Epithelial cell of proximal tubule (primary cell): ENCODE results near the gene MAGI1. TPM values are rescaled to one million over a fixed set of nuclear protein-coding genes. Genes with fewer than 3 reads are reported as not detected.

Experiments
- DNase-seq: peaks from one replicate; pipeline ENCODE4 v3.0.0-alpha.2; 2011; ENCODE audit warnings: low read depth
- H3K4me3 ChIP-seq: 2 replicates; pipeline ENCODE4 v1.5.1; 2011; ENCODE audit warnings: low read depth, mild to moderate bottlenecking, low read length
- total RNA-seq: library from RNA; depleted of rRNA; stranded (reverse); fragments of >200 nt; gene quantifications from 2 replicates; pipeline ENCODE4 v1.2.3, GENCODE V29; 2015
- TF ChIP-seq, protein P1 (sequence below): conservative IDR thresholded peaks from 2 replicates; pipeline ENCODE4 v1.5.1; 2012; ENCODE audit warnings: low read depth, mild to moderate bottlenecking, low read length

Gene MAGI1
- total RNA-seq, 1 donor from 2014 or later = 9.6 TPM

DNA sequence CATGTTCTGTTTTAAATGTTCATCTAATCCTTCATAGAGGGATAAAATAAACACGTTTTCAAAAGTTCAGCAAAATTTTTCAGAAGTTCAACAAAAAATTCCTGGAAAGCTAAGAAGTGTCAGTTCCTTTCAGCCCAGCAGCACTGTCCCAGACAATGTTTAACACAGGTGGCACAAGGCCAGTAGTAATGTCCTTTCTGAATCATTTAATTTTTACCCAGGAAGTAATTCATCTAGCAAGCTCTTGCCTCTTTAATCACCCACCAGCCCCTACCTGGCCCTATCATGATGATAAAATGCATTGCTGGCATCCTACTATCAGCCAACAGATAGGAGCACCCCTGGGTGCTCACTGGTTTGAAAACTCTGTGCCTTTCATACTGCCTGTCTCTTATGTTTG, 723.8 kb downstream of the MAGI1 start:
- TF ChIP-seq, protein P1, sequence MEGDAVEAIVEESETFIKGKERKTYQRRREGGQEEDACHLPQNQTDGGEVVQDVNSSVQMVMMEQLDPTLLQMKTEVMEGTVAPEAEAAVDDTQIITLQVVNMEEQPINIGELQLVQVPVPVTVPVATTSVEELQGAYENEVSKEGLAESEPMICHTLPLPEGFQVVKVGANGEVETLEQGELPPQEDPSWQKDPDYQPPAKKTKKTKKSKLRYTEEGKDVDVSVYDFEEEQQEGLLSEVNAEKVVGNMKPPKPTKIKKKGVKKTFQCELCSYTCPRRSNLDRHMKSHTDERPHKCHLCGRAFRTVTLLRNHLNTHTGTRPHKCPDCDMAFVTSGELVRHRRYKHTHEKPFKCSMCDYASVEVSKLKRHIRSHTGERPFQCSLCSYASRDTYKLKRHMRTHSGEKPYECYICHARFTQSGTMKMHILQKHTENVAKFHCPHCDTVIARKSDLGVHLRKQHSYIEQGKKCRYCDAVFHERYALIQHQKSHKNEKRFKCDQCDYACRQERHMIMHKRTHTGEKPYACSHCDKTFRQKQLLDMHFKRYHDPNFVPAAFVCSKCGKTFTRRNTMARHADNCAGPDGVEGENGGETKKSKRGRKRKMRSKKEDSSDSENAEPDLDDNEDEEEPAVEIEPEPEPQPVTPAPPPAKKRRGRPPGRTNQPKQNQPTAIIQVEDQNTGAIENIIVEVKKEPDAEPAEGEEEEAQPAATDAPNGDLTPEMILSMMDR = no peak
- no peak for DNase-seq
- H3K4me3 ChIP-seq = no peak overlapping the region

DNA sequence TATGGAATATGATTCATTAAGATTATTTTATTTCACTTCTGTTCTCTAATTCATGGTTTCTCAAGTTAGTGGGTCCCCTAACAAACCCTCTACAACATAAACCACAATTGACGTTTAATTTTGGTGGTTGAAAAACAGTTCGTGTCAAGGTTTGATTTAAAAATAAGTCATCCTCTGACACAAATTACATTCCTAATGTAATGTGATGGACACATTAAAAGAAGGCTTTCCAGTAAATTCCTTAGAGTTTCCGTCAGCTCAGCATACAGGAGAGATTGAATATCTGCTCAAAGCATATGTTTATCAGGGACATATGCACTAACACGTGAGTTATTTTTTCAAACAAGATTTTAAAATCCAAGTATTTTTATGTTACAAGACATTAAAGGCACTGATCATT, 724.4 kb downstream of the MAGI1 start:
- TF ChIP-seq, protein P1 = no peak
- H3K4me3 ChIP-seq = no peak overlapping the region
- DNase-seq = no peak

DNA sequence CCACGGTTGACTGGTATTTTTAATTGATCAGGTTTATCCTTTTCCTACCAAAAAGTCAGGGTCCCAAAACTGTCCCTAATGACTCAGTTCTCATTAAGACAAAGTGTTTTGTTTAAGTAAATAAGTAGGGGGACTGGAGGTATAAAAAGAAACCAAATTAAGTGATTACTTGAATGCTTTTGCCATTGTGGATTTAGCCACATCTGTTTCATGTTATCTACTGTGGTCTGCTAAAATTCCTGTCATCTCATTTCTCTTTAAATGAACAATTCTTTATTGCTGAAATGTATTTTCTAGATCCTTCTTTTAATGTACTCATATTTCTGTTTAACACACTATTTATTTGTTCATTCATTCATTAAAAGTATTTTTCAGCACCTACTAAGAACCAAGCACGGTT, 725.1 kb downstream of the MAGI1 start:
- DNase-seq = no peak
- TF ChIP-seq, protein P1 = no peak

DNA sequence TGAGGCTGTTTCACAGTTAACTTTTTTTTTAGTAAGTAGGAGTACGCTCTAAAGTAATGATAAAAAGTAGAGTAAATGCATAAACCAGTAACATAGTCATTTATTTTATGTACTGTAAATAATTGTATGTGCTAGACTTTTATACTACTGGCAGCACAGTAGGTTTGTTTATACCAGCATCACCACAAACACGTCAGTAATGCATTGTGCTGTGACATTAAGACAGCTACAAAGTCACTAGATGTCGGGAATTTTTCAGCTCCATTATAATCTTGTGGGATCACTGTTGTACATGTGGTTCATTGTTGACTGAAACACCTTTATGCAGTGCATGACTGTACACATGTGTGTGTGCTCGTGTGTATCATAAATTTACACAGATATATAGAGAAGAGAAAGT, 732.9 kb downstream of the MAGI1 start:
- DNase-seq = no peak
- TF ChIP-seq, protein P1 = no peak
- no peak overlapping the region for H3K4me3 ChIP-seq

More for the DNA sequence above, 725.1 kb downstream of the MAGI1 start:
- H3K4me3 ChIP-seq = no peak overlapping the region

Other genes with a start within 250 kb of the MAGI1 start
- gene SLC25A26, start 182.1 kb upstream of the MAGI1 start, total RNA-seq = 16.2 and 17.5 TPM in 2 replicates